H1 (cell line): ENCODE data around the gene HOXC11.

ENCODE experiments used
- CBX5 ChIP-seq: fragments of 300-800, 300-1000 bp; sonication (generic); IDR thresholded peaks from 2 replicates; pipeline ENCODE4 v1.7.1; 2016; ENCODE audit warnings: antibody characterized with exemption, low read length, low read depth
- EGR1 ChIP-seq: IDR thresholded peaks from 2 replicates; pipeline ENCODE4 v1.6.1; 2011; ENCODE audit warnings: low read depth, low read length, borderline replicate concordance
- EZH2 ChIP-seq: fragments of 200-600 bp; sonication (generic); IDR thresholded peaks from 2 replicates; pipeline ENCODE4 v1.7.1; 2012; ENCODE audit warnings: low read depth, mild to moderate bottlenecking, moderate library complexity, low read length, inconsistent platforms; ENCODE audit not compliant: severe bottlenecking
- KDM5A ChIP-seq: fragments of 200-600 bp; IDR thresholded peaks from 2 replicates; pipeline ENCODE4 v1.7.1; 2012; ENCODE audit warnings: mild to moderate bottlenecking, low read length, inconsistent platforms, mixed read lengths
- POLR2A ChIP-seq, 2 experiments: IDR thresholded peaks; 1 replicate in 1 of 2; 2 replicates in 1 of 2; pipeline ENCODE4 v1.6.1; 2011; ENCODE audit warnings: low read depth in 2 of 2, low read length in 2 of 2, mild to moderate bottlenecking in 2 of 2; ENCODE audit errors: control extremely low read depth in 1 of 2
- RAD21 ChIP-seq, 2 experiments: IDR thresholded peaks in 1 of 2; conservative IDR thresholded peaks in 1 of 2; 2 replicates each; pipeline ENCODE4 v1.6.1; 2011; ENCODE audit warnings: low read depth in 2 of 2, low read length in 2 of 2, improper control_type of control experiment in 1 of 2, inconsistent platforms in 1 of 2, mild to moderate bottlenecking in 1 of 2, moderate library complexity in 1 of 2
- SIN3A ChIP-seq, 2 experiments: IDR thresholded peaks in 1 of 2; conservative IDR thresholded peaks in 1 of 2; 2 replicates each; pipeline ENCODE4 v1.6.1; 2011 to 2012; ENCODE audit warnings: low read length in 2 of 2, improper control_type of control experiment in 1 of 2, low read depth in 1 of 2, mild to moderate bottlenecking in 1 of 2
- SUZ12 ChIP-seq: fragments of 200-600 bp; sonication (generic); IDR thresholded peaks from 2 replicates; pipeline ENCODE4 v1.6.1; 2012; ENCODE audit warnings: mild to moderate bottlenecking, inconsistent platforms, low read length, moderate library complexity, mixed read lengths
- TF ChIP-seq, protein P1 (sequence below), 3 experiments: IDR thresholded peaks; 1 replicate in 2 of 3; 2 replicates in 1 of 3; pipeline versions ENCODE4 v1.5.1 to v1.6.1; 2011; ENCODE audit warnings: low read length in 3 of 3, mild to moderate bottlenecking in 3 of 3, inconsistent platforms in 2 of 3, low read depth in 1 of 3, moderate library complexity in 1 of 3; ENCODE audit not compliant: insufficient read depth in 1 of 3; ENCODE audit errors: control extremely low read depth in 1 of 3
- TF ChIP-seq, protein P2 (sequence below): IDR thresholded peaks from 2 replicates; pipeline ENCODE4 v1.6.1; 2011; ENCODE audit warnings: low read length, improper control_type of control experiment

DNA sequence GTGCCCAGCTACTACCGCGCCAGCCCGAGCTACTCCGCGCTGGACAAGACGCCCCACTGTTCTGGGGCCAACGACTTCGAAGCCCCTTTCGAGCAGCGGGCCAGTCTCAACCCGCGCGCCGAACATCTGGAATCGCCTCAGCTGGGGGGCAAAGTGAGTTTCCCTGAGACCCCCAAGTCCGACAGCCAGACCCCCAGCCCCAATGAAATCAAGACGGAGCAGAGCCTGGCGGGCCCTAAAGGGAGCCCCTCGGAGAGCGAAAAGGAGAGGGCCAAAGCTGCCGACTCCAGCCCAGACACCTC lies 12.7 kb downstream of the HOXC11 start:
- TF ChIP-seq, protein P1, sequence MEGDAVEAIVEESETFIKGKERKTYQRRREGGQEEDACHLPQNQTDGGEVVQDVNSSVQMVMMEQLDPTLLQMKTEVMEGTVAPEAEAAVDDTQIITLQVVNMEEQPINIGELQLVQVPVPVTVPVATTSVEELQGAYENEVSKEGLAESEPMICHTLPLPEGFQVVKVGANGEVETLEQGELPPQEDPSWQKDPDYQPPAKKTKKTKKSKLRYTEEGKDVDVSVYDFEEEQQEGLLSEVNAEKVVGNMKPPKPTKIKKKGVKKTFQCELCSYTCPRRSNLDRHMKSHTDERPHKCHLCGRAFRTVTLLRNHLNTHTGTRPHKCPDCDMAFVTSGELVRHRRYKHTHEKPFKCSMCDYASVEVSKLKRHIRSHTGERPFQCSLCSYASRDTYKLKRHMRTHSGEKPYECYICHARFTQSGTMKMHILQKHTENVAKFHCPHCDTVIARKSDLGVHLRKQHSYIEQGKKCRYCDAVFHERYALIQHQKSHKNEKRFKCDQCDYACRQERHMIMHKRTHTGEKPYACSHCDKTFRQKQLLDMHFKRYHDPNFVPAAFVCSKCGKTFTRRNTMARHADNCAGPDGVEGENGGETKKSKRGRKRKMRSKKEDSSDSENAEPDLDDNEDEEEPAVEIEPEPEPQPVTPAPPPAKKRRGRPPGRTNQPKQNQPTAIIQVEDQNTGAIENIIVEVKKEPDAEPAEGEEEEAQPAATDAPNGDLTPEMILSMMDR (IDR thresholded peaks at IDR 0.05; ENCODE audit: control extremely low read depth in 1 of 3, insufficient read depth in 1 of 3, low read depth in 1 of 3, low read length in 3 of 3): no peak
- TF ChIP-seq CBX5: no peak
- TF ChIP-seq EGR1: no peak
- no peak for TF ChIP-seq SUZ12
- TF ChIP-seq SIN3A (conservative IDR thresholded peaks at IDR 0.05 in 1 of 2, IDR thresholded peaks at IDR 0.05 in 1 of 2; ENCODE audit: low read depth in 1 of 2, low read length in 2 of 2): no peak
- no peak for TF ChIP-seq EZH2
- no peak for TF ChIP-seq POLR2A (IDR thresholded peaks at IDR 0.05; ENCODE audit: control extremely low read depth in 1 of 2, low read depth in 2 of 2, low read length in 2 of 2)
- TF ChIP-seq RAD21 (IDR thresholded peaks at IDR 0.05 in 1 of 2, conservative IDR thresholded peaks at IDR 0.05 in 1 of 2; ENCODE audit: low read depth in 2 of 2, low read length in 2 of 2): no peak
- no peak for TF ChIP-seq KDM5A
- TF ChIP-seq, protein P2, sequence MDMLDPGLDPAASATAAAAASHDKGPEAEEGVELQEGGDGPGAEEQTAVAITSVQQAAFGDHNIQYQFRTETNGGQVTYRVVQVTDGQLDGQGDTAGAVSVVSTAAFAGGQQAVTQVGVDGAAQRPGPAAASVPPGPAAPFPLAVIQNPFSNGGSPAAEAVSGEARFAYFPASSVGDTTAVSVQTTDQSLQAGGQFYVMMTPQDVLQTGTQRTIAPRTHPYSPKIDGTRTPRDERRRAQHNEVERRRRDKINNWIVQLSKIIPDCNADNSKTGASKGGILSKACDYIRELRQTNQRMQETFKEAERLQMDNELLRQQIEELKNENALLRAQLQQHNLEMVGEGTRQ: no peak
